Endodermal cell (in vitro differentiated cells): ENCODE measurements around the gene USP33. TPM values are rescaled to one million over a fixed set of nuclear protein-coding genes. Genes with fewer than 3 reads are reported as not detected.

Experiments used
- DNase-seq: peaks from one replicate; pipeline ENCODE4 v3.0.0-alpha.2; 2017
- H3K27ac ChIP-seq: 2 replicates; pipeline ENCODE4 v1.5.1; 2013; ENCODE audit warnings: mild to moderate bottlenecking, low read depth, low read length, moderate library complexity
- H3K27me3 ChIP-seq: 2 replicates; pipeline ENCODE4 v1.6.1; 2013; ENCODE audit warnings: mild to moderate bottlenecking, low read length, moderate library complexity; ENCODE audit not compliant: insufficient read depth, control insufficient read depth, poor library complexity, severe bottlenecking
- H3K36me3 ChIP-seq: 2 replicates; pipeline ENCODE4 v1.7.0; 2013; ENCODE audit warnings: mild to moderate bottlenecking, low read length, moderate library complexity; ENCODE audit not compliant: control insufficient read depth, insufficient read depth
- H3K4me1 ChIP-seq: one replicate; pipeline ENCODE4 v1.7.0; 2013; ENCODE audit warnings: low read length; ENCODE audit not compliant: control insufficient read depth, insufficient read depth
- H3K4me3 ChIP-seq: 2 replicates; pipeline ENCODE4 v1.5.1; 2013; ENCODE audit warnings: mild to moderate bottlenecking, low read length, moderate library complexity
- H3K9ac ChIP-seq: 2 replicates; pipeline ENCODE4 v1.6.1; 2013; ENCODE audit warnings: mild to moderate bottlenecking, low read length, moderate library complexity; ENCODE audit not compliant: poor library complexity, severe bottlenecking; ENCODE audit errors: extremely low read depth
- H3K9me3 ChIP-seq: 2 replicates; pipeline ENCODE4 v1.6.1; 2013; ENCODE audit warnings: mild to moderate bottlenecking, low read length, moderate library complexity; ENCODE audit not compliant: control insufficient read depth
- H3K27ac Mint-ChIP-seq: 2 replicates; pipeline ENCODE4 v1.8.0; 2020; ENCODE audit warnings: mixed read lengths
- H3K27me3 Mint-ChIP-seq: 2 replicates; pipeline ENCODE4 v1.8.0; 2021; ENCODE audit warnings: mild to moderate bottlenecking, mixed read lengths; ENCODE audit not compliant: insufficient read depth
- H3K36me3 Mint-ChIP-seq: 2 replicates; pipeline ENCODE4 v1.8.0; 2020; ENCODE audit warnings: low read depth, mixed read lengths
- H3K4me1 Mint-ChIP-seq: 2 replicates; pipeline ENCODE4 v1.8.0; 2020; ENCODE audit warnings: mixed read lengths
- H3K4me3 Mint-ChIP-seq: 2 replicates; pipeline ENCODE4 v1.8.0; 2020; ENCODE audit warnings: mild to moderate bottlenecking, moderate library complexity, mixed read lengths
- H3K9me3 Mint-ChIP-seq: 2 replicates; pipeline ENCODE4 v1.8.0; 2020; ENCODE audit warnings: mild to moderate bottlenecking, mixed read lengths
- CTCF ChIP-seq: fragments of 200-600 bp; sonication (generic); conservative IDR thresholded peaks from 2 replicates; pipeline ENCODE4 v1.5.0; 2021; ENCODE audit warnings: antibody characterized with exemption, mild to moderate bottlenecking
- WGBS, 2 experiments: methylation state at CpG; one replicate each; pipeline versions ENCODE4 v1.1.5 to v1.1.7; 2013; ENCODE audit warnings: missing lambda C conversion rate in 2 of 2, mixed read lengths in 1 of 2; ENCODE audit not compliant: insufficient coverage in 1 of 2, insufficient read length in 1 of 2; 5-methylcytosine and 5-hydroxymethylcytosine counted together
- total RNA-seq, 2 donors: library from RNA; stranded (reverse); fragmentation: NEBNext Ultra II Directional in 1 of 2; extraction: Animal tissue kit (Norgen Biotek cat#: 25700) in 1 of 2; gene quantifications; 2 replicates in 1 of 2; 3 replicates in 1 of 2; pipeline ENCODE4 v1.2.1, GENCODE V29; 2021

The USP33 gene
- total RNA-seq, 2 donors from 2014 or later: 61.8 to 67.6 TPM

- no peaks in the 10 kb centered on the region for H3K36me3 Mint-ChIP-seq
- H3K4me3 ChIP-seq: no peak overlapping the region
- no peak overlapping the region for H3K9ac ChIP-seq
- H3K4me1 ChIP-seq: no peaks in the 10 kb centered on the region
- H3K27ac ChIP-seq: no peak overlapping the region
- no peak for DNase-seq
- peak overlapping the region; percentile 61 for H3K27ac Mint-ChIP-seq
- 99 to 100% methylated on average over 6 to 7 of the region's 7 CpGs for WGBS, 2 experiments
- H3K4me1 Mint-ChIP-seq: peaks cover 7% of the 10 kb centered on the region
- no peak for TF ChIP-seq CTCF
- H3K36me3 ChIP-seq: no peaks in the 10 kb centered on the region
- no peaks in the 10 kb centered on the region for H3K27me3 ChIP-seq
- H3K9me3 Mint-ChIP-seq: no peaks in the 10 kb centered on the region
- no peaks in the 10 kb centered on the region for H3K9me3 ChIP-seq
- H3K4me3 Mint-ChIP-seq: no peak overlapping the region
- H3K27me3 Mint-ChIP-seq: no peaks in the 10 kb centered on the region
These were observed 89.3 kb downstream of the USP33 start for GRCh38 chr1:77670330-77670729.

GRCh38 chr1:77668924-77669449 lies 90.7 kb downstream of the USP33 start:
- H3K27me3 ChIP-seq: no peaks in the 10 kb centered on the region
- H3K4me1 ChIP-seq: no peaks in the 10 kb centered on the region
- WGBS, 2 experiments: 83 to 100% methylated on average over 1 of the region's 1 CpG
- DNase-seq: no peak
- Mint-ChIP-seq H3K27ac (no peak overlapping the region), H3K9me3 (no peaks in the 10 kb centered on the region), H3K4me3 (no peak overlapping the region), H3K27me3 (no peaks in the 10 kb centered on the region), H3K4me1 (peaks cover 7% of the 10 kb centered on the region), H3K36me3 (no peaks in the 10 kb centered on the region)
- H3K9ac ChIP-seq: no peak overlapping the region
- H3K36me3 ChIP-seq: no peaks in the 10 kb centered on the region
- H3K9me3 ChIP-seq: no peaks in the 10 kb centered on the region
- no peak for TF ChIP-seq CTCF
- H3K27ac ChIP-seq: no peak overlapping the region
- no peak overlapping the region for H3K4me3 ChIP-seq

- Histone ChIP-seq H3K27ac (no peak overlapping the region), H3K9me3 (peaks cover 5% of the 10 kb centered on the region), H3K27me3 (no peaks in the 10 kb centered on the region), H3K4me3 (no peak overlapping the region), H3K9ac (no peak overlapping the region), H3K4me1 (no peaks in the 10 kb centered on the region), H3K36me3 (no peaks in the 10 kb centered on the region)
- Mint-ChIP-seq H3K27me3 (no peaks in the 10 kb centered on the region), H3K36me3 (peaks cover 10% of the 10 kb centered on the region), H3K4me1 (peaks cover 4% of the 10 kb centered on the region), H3K4me3 (no peak overlapping the region), H3K9me3 (no peaks in the 10 kb centered on the region), H3K27ac (no peak overlapping the region)
- TF ChIP-seq CTCF: no peak
- WGBS, 2 experiments: 100% methylated on average over 2 of the region's 3 CpGs; no CpG with 5 or more reads in 1 of the 2 experiments
- DNase-seq: no peak
These were observed 94.6 kb downstream of the USP33 start for GRCh38 chr1:77664939-77665516.
